ENCODE measurements around the gene USP49.

Gene USP49

DNA sequence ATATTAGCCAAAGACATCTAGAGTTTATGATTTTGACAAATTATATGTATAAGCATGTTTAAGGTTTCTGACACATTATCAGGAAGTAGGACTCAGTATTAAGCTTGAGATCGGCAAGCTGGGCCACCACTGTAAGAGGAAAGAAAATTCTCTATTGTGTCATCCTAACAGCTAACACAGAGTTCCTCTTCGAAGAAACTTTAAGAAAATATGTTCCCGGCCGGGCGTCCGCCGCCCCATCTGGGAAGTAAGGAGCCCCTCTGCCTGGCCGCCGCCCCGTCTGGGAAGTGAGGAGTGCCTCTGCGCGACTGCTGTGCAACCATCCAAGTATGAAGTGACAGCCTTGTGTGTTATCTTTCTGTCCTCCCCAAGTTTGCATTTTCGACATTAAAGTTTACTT is 23.0 kb downstream of the USP49 start:
- no peaks in the 10 kb centered on the region for H3K36me3 ChIP-seq (ENCODE audit: insufficient read depth, low read length)
- no peaks in the 10 kb centered on the region for H3K4me1 ChIP-seq (ENCODE audit: insufficient read depth, low read length)

GRCh38 chr6:41871691-41872090 is 23.5 kb downstream of the USP49 start:
- no peaks in the 10 kb centered on the region for H3K36me3 ChIP-seq (ENCODE audit: insufficient read depth, low read length)

More for the DNA sequence above, 23.0 kb downstream of the USP49 start:
- Histone ChIP-seq H3K9ac (ENCODE audit: low read depth, low read length) (no peak overlapping the region), H3K9me3 (ENCODE audit: control insufficient read depth, insufficient read depth, low read length) (no peaks in the 10 kb centered on the region)

GRCh38 chr6:41859356-41859755 is 35.8 kb downstream of the USP49 start:
- no peak overlapping the region for H3K9ac ChIP-seq (ENCODE audit: low read depth, low read length)
- H3K4me1 ChIP-seq (ENCODE audit: insufficient read depth, low read length): no peaks in the 10 kb centered on the region
- H3K36me3 ChIP-seq (ENCODE audit: insufficient read depth, low read length): no peaks in the 10 kb centered on the region
- no peaks in the 10 kb centered on the region for H3K9me3 ChIP-seq (ENCODE audit: control insufficient read depth, insufficient read depth, low read length)

More at GRCh38 chr6:41871691-41872090, 23.5 kb downstream of the USP49 start:
- no peak overlapping the region for H3K9ac ChIP-seq (ENCODE audit: low read depth, low read length)
- H3K4me1 ChIP-seq (ENCODE audit: insufficient read depth, low read length): no peaks in the 10 kb centered on the region
- H3K9me3 ChIP-seq (ENCODE audit: control insufficient read depth, insufficient read depth, low read length): no peaks in the 10 kb centered on the region

GRCh38 chr6:41858703-41859102 is 36.5 kb downstream of the USP49 start:
- no peaks in the 10 kb centered on the region for H3K9me3 ChIP-seq (ENCODE audit: control insufficient read depth, insufficient read depth, low read length)
- no peaks in the 10 kb centered on the region for H3K36me3 ChIP-seq (ENCODE audit: insufficient read depth, low read length)
- no peaks in the 10 kb centered on the region for H3K4me1 ChIP-seq (ENCODE audit: insufficient read depth, low read length)
- H3K9ac ChIP-seq (ENCODE audit: low read depth, low read length): no peak overlapping the region

DNA sequence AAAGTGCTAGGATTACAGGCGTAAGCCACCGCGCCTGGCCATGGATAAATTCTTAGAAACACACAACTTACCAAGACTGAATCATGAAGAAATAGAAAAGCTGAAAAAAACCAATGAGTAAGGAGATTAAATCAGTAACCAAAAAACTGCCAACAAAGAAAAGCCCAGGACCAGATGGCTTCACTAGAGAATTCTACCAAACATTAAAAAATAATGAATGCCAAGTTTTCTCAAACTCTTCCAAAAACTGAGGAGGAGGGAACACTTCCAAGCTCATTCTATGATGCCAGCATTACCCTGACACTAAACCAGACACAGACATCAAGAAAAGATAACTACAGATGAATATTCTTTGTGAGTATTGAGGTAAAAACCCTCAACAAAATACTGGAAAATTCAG is 44.3 kb downstream of the USP49 start:
- no peaks in the 10 kb centered on the region for H3K36me3 ChIP-seq (ENCODE audit: insufficient read depth, low read length)
- no peaks in the 10 kb centered on the region for H3K9me3 ChIP-seq (ENCODE audit: control insufficient read depth, insufficient read depth, low read length)
- H3K9ac ChIP-seq (ENCODE audit: low read depth, low read length): no peak overlapping the region
- H3K4me1 ChIP-seq (ENCODE audit: insufficient read depth, low read length): peaks cover 4% of the 10 kb centered on the region; the same call in 1 of the 2 replicates

DNA sequence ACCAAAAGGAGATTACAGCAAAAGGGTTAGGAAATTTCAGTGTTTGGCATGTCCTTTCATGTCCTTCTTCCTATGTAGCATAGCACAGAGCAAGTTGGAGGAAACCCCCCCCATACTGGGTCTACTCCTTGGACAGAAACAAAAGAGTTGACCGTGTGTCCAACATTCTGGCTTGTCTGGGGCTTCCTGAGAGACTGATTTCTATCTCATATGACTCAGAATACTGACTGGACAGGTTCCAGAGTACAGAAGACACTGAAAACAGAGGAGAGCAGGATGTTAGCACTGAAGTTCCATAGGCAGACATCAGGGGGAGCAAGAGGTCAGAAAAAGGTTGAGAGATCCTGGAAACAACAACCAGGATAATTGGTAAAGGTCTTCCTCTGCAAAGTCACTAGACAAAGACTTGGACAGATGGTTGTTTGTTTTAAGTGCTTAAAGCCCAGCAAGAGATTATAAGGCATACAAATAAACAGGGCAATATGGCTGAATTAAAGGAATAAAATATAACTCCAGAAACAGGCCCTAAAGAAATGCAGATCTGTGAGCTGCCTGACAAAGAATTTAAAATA is 48.4 kb downstream of the USP49 start:
- peaks cover 4% of the 10 kb centered on the region; the same call in 1 of the 2 replicates for H3K4me1 ChIP-seq (ENCODE audit: insufficient read depth, low read length)
- no peak overlapping the region for H3K9ac ChIP-seq (ENCODE audit: low read depth, low read length)
- H3K36me3 ChIP-seq (ENCODE audit: insufficient read depth, low read length): no peaks in the 10 kb centered on the region
- H3K9me3 ChIP-seq (ENCODE audit: control insufficient read depth, insufficient read depth, low read length): no peaks in the 10 kb centered on the region

DNA sequence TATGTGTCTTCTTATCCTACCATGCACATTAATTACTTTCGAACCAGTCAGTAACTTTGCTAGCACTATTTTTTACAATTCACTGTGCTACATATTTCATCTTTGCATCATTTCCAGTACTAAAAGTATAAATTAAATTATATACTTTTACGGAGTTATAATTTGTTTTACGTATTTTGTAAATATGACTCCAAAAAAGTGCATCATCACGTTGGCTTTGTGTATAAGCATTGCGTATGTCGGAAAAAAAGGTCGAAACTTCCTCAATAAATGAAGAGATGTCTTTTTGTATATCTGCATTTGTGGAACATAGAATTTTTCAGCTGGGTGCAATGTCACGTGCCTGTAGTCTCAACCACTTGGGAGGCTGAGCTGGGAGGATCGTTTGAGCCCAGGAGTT is 52.0 kb downstream of the USP49 start:
- Histone ChIP-seq H3K36me3 (ENCODE audit: insufficient read depth, low read length) (0 out of 2 replicates have a peak, but pooled peaks cover 3% of the 10 kb centered on the region), H3K9me3 (ENCODE audit: control insufficient read depth, insufficient read depth, low read length) (no peaks in the 10 kb centered on the region), H3K9ac (ENCODE audit: low read depth, low read length) (no peak overlapping the region), H3K4me1 (ENCODE audit: insufficient read depth, low read length) (peaks cover 4% of the 10 kb centered on the region; the same call in 1 of the 2 replicates)

DNA sequence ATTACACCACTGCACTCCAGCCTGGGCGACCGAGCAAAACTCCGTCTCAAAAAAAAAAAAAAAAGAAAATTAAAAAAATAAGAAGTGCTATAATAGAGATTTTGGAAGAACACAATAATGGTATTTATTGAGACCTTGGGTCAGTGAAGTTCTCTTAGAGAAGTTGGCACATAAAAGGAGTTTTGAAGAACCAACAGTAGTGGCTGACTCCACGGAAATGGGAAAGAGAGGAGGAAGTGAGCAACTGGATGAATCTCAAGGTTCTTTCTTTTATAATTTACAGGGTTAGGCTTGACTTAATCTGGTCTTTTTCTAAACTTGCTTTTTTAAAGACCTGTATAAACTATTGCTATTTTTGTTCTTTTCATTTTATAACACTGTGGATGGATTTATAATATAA is 54.8 kb downstream of the USP49 start:
- no peaks in the 10 kb centered on the region for H3K4me1 ChIP-seq (ENCODE audit: insufficient read depth, low read length)
- H3K36me3 ChIP-seq (ENCODE audit: insufficient read depth, low read length): 0 out of 2 replicates have a peak, but pooled peaks cover 3% of the 10 kb centered on the region
- no peak overlapping the region for H3K9ac ChIP-seq (ENCODE audit: low read depth, low read length)
- H3K9me3 ChIP-seq (ENCODE audit: control insufficient read depth, insufficient read depth, low read length): no peaks in the 10 kb centered on the region

GRCh38 chr6:41836660-41837052 is 58.5 kb downstream of the USP49 start:
- no peaks in the 10 kb centered on the region for H3K4me1 ChIP-seq (ENCODE audit: insufficient read depth, low read length)
- 0 out of 2 replicates have a peak, but pooled peaks cover 3% of the 10 kb centered on the region for H3K36me3 ChIP-seq (ENCODE audit: insufficient read depth, low read length)
- H3K9me3 ChIP-seq (ENCODE audit: control insufficient read depth, insufficient read depth, low read length): no peaks in the 10 kb centered on the region
- H3K9ac ChIP-seq (ENCODE audit: low read depth, low read length): no peak overlapping the region

- H3K36me3 ChIP-seq (ENCODE audit: insufficient read depth, low read length): 0 out of 2 replicates have a peak, but pooled peaks cover 3% of the 10 kb centered on the region
- no peaks in the 10 kb centered on the region for H3K9me3 ChIP-seq (ENCODE audit: control insufficient read depth, insufficient read depth, low read length)
- H3K4me1 ChIP-seq (ENCODE audit: insufficient read depth, low read length): no peaks in the 10 kb centered on the region
- H3K9ac ChIP-seq (ENCODE audit: low read depth, low read length): no peak overlapping the region
Observed at GRCh38 chr6:41836022-41836659, 59.0 kb downstream of the USP49 start.

DNA sequence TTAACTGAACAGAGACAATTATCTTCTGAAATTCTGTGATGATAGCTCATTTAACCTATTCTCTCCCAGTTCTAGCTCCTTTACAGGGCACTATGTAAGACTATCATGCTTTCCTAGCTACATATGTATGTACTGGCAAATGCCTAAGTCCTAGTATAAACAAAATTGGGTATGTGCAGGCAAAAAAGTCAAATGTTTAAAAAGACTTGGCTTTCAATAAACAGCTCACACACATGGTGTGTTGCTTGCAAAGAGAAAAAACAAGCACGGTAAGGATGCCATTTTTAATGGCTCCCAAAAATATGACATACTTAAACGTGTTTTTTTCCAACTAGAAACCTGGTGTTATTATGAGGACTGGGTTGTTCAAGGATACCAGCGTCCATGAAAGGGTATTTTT is 62.9 kb downstream of the USP49 start:
- Histone ChIP-seq H3K36me3 (ENCODE audit: insufficient read depth, low read length) (no peaks in the 10 kb centered on the region), H3K9me3 (ENCODE audit: control insufficient read depth, insufficient read depth, low read length) (no peaks in the 10 kb centered on the region), H3K9ac (ENCODE audit: low read depth, low read length) (no peak overlapping the region), H3K4me1 (ENCODE audit: insufficient read depth, low read length) (no peaks in the 10 kb centered on the region)

- Histone ChIP-seq H3K9ac (ENCODE audit: low read depth, low read length) (no peak overlapping the region), H3K36me3 (ENCODE audit: insufficient read depth, low read length) (no peaks in the 10 kb centered on the region; the same call in 1 of the 2 replicates), H3K4me1 (ENCODE audit: insufficient read depth, low read length) (no peaks in the 10 kb centered on the region), H3K9me3 (ENCODE audit: control insufficient read depth, insufficient read depth, low read length) (no peaks in the 10 kb centered on the region)
Observed at GRCh38 chr6:41826343-41827022, 68.7 kb downstream of the USP49 start.

- H3K9me3 ChIP-seq (ENCODE audit: control insufficient read depth, insufficient read depth, low read length): no peaks in the 10 kb centered on the region
- no peak overlapping the region for H3K9ac ChIP-seq (ENCODE audit: low read depth, low read length)
- no peaks in the 10 kb centered on the region for H3K4me1 ChIP-seq (ENCODE audit: insufficient read depth, low read length)
- no peaks in the 10 kb centered on the region; the same call in 1 of the 2 replicates for H3K36me3 ChIP-seq (ENCODE audit: insufficient read depth, low read length)
Observed at GRCh38 chr6:41824571-41825569, 70.3 kb downstream of the USP49 start.

GRCh38 chr6:41823178-41823577 is 72.0 kb downstream of the USP49 start:
- Histone ChIP-seq H3K9me3 (ENCODE audit: control insufficient read depth, insufficient read depth, low read length) (no peaks in the 10 kb centered on the region), H3K9ac (ENCODE audit: low read depth, low read length) (no peak overlapping the region), H3K4me1 (ENCODE audit: insufficient read depth, low read length) (no peaks in the 10 kb centered on the region), H3K36me3 (ENCODE audit: insufficient read depth, low read length) (no peaks in the 10 kb centered on the region; the same call in 1 of the 2 replicates)
